Left hindlimb (tissue), 1 donor: ENCODE measurements around the gene ARHGAP30.
"Not testable (repeated sequence)": the region's sequence is repeated elsewhere in the genome, so short reads cannot be mapped to it uniquely, and the experiment has no call there.

Experiments
- DNase-seq: peaks from one replicate; pipeline ENCODE4 v3.0.0-alpha.2; 2018

The ARHGAP30 gene

DNA sequence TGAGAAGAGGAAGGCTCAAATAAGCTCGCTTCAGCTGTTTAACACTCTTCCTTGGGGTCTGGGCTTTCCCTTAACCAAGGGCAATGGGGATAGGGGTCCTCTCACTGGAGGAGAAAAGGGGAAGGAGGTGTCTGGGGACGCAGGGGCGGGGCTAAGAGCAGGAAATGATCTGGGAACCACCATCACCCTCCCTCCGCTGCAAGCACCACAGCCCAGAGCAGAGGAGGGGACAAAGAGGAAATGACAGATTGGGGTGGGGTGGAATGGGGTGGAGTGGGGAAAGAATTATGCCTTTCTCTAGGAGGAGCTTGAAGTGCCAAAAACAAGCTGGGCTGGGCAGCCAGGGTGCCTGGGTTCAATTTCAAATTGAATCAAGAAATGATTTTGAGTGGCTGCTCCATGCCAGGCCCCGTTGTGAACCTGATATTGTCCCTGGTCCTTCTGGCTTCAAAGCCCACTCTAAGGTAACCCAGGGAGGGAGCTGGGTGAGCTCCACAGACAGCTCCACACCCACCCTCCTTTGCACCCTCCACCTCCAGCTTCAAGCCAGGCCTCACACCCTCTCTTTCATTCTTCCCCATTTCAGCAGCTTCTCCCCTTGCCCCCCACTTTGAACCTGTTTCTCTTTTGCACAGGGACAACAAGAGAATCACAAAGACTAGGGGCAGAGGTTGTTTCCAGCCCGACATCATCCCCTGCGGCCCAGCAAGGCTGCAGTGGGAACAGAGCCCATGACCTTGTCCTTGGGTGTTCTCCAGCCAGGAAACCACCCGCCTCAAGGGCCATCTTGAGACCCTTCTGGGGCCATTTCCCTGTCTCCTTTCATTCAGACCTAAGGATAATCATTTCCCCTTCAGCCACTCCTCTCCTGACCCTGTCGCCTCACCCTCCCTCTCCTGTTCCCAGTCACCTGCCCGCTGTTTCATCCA lies 1.1 kb downstream of the ARHGAP30 start:
- no peak for DNase-seq

DNA sequence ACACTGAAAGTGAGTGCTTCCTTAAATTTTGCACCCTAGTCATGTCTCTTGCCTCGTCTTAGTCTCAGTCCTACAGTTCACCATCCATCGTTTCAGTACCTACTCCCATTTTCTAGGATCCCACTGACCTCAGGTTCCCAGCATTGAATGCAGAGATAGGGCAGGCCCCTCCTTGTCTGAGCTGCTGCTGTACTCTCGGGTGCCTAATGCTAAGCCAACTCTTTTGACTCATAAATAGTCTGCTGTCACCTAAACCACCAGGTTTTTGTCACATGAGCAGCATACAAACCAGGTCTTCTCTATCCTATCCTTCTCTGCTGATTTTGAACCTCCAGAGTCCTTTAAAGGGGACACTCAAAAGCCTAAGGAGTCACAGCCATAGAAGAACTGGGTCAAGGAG lies 3.0 kb downstream of the ARHGAP30 start:
- DNase-seq = no peak

GRCh38 chr1:161065681-161066080 lies 4.0 kb downstream of the ARHGAP30 start:
- DNase-seq = not testable (repeated sequence)

- DNase-seq = not testable (repeated sequence)
These were observed 5.8 kb downstream of the ARHGAP30 start for GRCh38 chr1:161063936-161064335.

GRCh38 chr1:161061419-161061818 lies 8.3 kb downstream of the ARHGAP30 start:
- no peak for DNase-seq

DNA sequence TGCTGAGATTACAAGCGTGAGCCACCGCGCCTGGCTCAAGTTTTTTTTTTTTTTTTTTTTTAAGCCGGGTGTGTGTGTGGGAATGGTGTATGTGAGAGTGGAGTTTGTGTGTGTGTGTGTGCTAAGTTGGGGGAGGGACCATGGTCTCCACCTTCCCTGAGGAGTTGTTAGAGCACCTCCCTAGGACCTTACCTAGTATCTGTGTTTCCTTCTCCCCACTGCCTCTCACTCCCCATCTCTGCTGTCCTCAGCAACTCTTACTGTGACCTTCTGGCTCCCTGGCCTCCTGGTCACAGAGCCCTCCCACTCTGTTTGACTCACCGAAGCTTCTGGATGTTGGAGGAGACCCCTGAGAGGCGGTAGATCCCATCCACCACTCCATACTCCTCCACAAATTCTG lies 10.4 kb downstream of the ARHGAP30 start:
- DNase-seq = no peak

GRCh38 chr1:161054805-161055204 lies 14.9 kb downstream of the ARHGAP30 start:
- no peak for DNase-seq

- DNase-seq = no peak
These were observed 15.5 kb downstream of the ARHGAP30 start for GRCh38 chr1:161054232-161054631.

DNA sequence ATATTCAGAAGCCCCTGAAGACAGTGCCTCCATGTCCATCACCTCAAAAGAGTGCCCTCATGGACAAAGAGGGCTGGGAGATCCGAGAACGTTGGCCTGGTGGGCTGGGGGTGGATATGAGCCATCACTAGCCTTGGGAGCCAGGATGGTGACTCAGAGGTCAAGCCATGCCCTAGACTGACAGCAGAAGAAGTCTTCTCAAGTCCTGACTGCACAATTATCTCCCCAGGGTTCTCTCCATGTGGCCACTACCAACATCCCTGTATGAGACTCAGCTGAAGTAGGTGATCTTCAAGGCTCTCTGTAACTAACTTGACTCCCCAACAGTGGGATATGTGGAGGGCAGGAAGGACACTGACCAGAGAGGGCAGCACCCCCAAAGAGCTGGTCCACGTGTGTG lies 16.8 kb downstream of the ARHGAP30 start:
- no peak for DNase-seq

GRCh38 chr1:161051219-161051618 lies 18.5 kb downstream of the ARHGAP30 start:
- DNase-seq = no peak

- DNase-seq = no peak
These were observed 20.6 kb downstream of the ARHGAP30 start for GRCh38 chr1:161048949-161049722.

DNA sequence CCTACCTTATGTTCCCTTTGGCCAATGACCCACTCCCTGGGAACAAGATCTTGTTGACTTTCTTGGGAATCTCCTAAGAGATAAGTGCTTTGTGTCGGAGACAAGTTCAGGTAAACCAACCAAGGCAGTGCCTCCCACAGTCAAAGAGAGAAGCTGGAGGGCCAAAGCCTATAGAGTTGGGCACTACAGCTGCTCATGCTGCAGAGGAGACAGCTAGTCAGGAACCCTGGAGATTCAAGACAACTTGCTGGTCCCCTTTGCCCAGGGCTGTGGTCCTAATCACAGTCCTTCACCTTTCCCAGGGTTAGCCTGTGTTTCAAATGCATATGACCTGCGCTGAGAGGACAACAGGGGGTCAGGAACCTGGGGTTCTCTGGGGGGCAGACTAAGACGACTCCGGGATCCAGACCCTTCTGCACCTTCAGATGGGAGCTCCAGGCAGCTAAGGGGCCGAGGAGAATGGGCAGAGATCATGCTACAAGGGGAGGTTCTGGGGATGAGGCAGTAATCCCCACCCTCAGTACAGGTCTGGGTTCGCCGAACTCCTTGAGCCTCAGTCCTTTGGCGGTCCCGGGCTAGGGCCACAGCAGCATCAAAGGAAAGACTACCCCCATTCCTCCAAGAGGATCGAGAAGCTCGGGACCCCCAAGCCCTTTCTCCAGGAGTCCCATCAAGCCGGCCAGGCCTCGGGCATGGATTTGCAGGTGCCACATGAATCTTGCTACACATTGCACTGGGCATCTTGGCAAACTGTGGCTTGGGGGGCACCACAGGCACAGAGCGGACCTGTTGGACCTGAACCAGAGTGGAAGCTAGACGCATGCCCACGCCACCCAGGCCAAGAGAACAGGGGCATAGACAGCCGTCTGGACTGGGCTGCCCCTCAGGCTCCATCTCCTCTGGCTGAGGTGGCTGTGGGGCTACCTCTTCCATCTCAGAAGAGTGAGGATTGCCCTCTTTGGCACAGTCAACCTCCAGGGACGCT lies 22.0 kb downstream of the ARHGAP30 start:
- DNase-seq = no peak

- no peak for DNase-seq
These were observed 23.0 kb downstream of the ARHGAP30 start for GRCh38 chr1:161046605-161047228.

GRCh38 chr1:161045736-161046604 lies 23.7 kb downstream of the ARHGAP30 start, which contains the start of gene USF1:
Gene USF1 (minus strand): TSS chr1:161045977. CDS start chr1:161043275, 2,702 bp downstream.
- DNase-seq = peak; percentile 97

- peak; percentile 73 for DNase-seq
These were observed 24.6 kb downstream of the ARHGAP30 start for GRCh38 chr1:161044908-161045735.

DNA sequence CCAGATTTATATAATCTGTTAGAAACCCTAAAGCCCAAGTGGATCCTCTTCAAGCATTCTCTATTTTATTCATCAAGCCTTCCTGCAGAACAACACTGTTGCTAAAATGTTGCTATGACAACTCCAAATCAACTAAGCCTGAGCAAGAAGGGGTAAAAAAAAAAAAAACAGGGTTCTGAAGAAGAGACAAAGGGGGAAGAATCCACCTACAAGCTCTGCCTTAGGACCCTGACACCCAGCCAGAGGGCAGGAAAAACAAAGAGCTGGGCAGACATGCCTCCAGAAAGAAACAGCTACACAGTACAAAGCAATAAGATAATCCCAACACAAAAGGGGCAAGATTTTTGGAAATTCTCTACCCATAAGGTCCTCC lies 25.2 kb downstream of the ARHGAP30 start:
- DNase-seq = no peak

DNA sequence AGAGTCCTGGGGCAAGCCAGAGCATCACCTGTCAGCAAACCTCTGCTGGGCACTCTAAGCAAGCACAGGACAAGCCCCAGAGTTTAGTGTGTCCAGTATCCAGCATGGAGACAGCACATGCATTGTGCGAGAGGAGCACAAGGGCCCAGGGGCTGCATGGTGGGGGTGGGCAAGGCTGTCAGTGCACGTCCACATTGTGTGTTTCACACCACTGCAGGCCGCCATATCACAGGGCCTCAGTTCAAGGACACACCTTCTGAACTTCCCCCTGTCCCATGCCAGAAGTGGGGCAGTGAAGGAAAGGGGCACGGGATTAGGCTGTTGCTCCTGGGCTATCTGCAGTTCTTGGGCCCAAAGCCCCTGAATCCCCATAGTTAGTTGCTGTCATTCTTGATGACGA lies 30.1 kb downstream of the ARHGAP30 start:
- DNase-seq = no peak

GRCh38 chr1:161039154-161039545 lies 30.5 kb downstream of the ARHGAP30 start:
- DNase-seq = no peak

DNA sequence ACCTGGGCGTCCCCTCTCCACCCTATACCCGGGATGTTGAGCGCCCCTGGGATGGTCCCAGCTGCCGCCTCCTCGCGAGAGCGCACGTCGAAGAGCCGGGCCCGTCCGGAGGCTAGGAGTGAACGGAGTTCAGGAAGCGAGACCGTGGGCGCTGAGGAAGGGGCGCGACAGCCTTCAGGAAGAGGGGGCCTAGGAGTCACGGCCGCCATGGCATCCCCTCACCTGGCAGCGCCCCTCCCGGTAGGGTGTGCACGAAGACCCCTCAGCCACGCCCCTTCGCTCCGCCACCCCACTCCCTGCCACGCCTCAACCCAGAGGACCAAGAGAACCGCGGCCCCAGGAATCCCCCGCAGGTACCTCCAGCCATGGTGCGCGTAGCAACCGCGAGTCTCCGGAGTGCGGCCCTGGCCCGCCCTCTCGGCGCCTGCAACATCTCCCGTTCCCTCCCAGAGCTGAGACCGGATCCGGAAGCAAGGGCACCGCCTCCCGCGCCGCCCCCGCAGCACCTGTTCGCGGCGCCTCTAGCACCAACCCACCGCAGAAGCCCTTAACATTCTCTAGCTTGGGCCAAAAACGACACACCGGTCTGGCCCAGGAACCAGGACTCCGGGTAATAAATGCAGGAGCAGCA lies 31.1 kb downstream of the ARHGAP30 start, which contains the start of gene TSTD1:
TSTD1 (minus strand) TSS at position 442 of the 631 bp plus-strand sequence; CDS start at position 367, 75 bp downstream.
- DNase-seq = peak; percentile 62
